GM12892 (cell line): ENCODE data around the gene HNF4A.

Source experiments
- POLR2A ChIP-seq: IDR thresholded peaks from 2 replicates; pipeline ENCODE4 v1.6.1; 2011; ENCODE audit warnings: low read depth, low read length, control low read depth
- POLR2AphosphoS5 ChIP-seq: IDR thresholded peaks from 2 replicates; pipeline ENCODE4 v1.6.1; 2011; ENCODE audit warnings: low read depth, low read length, control low read depth

DNA sequence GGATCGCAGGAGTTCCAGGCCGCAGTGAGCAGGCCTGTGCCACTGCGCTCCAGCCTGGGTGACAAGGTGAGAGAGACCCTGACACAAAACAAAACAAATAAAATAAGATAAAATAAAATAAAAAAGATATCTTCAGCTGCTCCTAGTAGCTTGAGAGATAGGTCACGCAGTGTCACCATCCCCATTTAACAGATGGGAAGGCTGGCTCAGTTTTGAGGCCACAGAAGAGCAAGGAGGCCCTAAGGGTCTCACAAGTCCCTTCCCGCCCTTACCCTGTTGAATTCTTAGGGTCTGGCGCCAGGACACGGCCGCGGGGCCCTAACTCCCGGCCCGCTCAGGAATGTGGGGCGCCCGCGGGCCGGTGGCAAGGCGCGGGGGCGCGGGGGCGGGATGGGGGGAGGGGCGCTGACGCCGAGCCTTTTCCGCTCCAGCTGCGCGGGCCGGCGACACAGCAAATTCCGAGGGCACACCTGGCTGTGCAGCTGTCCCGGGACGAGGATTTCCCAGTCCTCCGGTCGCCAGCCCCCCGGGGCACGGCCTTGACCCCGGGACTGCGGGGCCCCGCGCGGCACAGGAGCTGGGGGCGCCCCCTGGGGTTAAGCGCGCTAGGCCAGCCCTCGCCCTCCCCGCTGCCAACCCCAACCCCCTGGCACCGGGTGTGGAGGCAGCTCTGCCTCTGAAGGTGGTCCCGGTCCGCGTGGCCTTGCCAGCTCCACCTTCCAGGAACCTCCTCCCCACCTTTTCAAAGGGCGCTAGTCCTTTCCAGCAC, 28.9 kb upstream of the HNF4A start:
- TF ChIP-seq POLR2A, result no peak
- TF ChIP-seq POLR2AphosphoS5, result no peak
